Hepatocyte (in vitro differentiated cells): Measurements from ENCODE around the gene GLCE. TPM values are rescaled to one million over a fixed set of nuclear protein-coding genes. Genes with fewer than 3 reads are reported as not detected.

Source experiments
- DNase-seq: peaks from one replicate; pipeline ENCODE4 v3.0.0-alpha.2; 2016; ENCODE audit warnings: low spot score
- H2AFZ ChIP-seq: fragments of 200-600 bp; sonication (generic); 2 replicates; pipeline ENCODE4 v1.6.0; 2016; ENCODE audit warnings: antibody characterized with exemption, mild to moderate bottlenecking
- H3K27ac ChIP-seq: fragments of 200-600 bp; sonication (generic); 2 replicates; pipeline ENCODE4 v1.5.1; 2016; ENCODE audit warnings: mild to moderate bottlenecking
- H3K27me3 ChIP-seq: fragments of 200-600 bp; sonication (generic); 2 replicates; pipeline ENCODE4 v1.6.1; 2016
- H3K36me3 ChIP-seq: fragments of 200-600 bp; sonication (generic); replicated peaks from 2 replicates; pipeline ENCODE4 v1.5.1; 2016; ENCODE audit warnings: low read depth; ENCODE audit not compliant: insufficient read depth
- H3K4me1 ChIP-seq: fragments of 200-600 bp; sonication (generic); 2 replicates; pipeline ENCODE4 v1.5.1; 2016; ENCODE audit warnings: mild to moderate bottlenecking, moderate library complexity; ENCODE audit not compliant: insufficient read depth
- H3K4me2 ChIP-seq: fragments of 200-600 bp; sonication (generic); 2 replicates; pipeline ENCODE4 v1.6.0; 2016
- H3K4me3 ChIP-seq: fragments of 200-600 bp; sonication (generic); 2 replicates; pipeline ENCODE4 v1.5.1; 2016; ENCODE audit warnings: mild to moderate bottlenecking
- H3K79me2 ChIP-seq: fragments of 200-600 bp; sonication (generic); 2 replicates; pipeline ENCODE4 v1.6.0; 2017; ENCODE audit warnings: mild to moderate bottlenecking
- H3K9me2 ChIP-seq: fragments of 200-600 bp; sonication (generic); replicated peaks from 2 replicates; pipeline ENCODE4 v1.6.0; 2017; ENCODE audit warnings: mild to moderate bottlenecking; ENCODE audit not compliant: insufficient read depth
- H3K9me3 ChIP-seq: fragments of 200-600 bp; sonication (generic); 2 replicates; pipeline ENCODE4 v1.5.1; 2016; ENCODE audit warnings: low read depth, mild to moderate bottlenecking
- H4K20me1 ChIP-seq: fragments of 200-600 bp; sonication (generic); 2 replicates; pipeline ENCODE4 v1.6.0; 2016; ENCODE audit warnings: mild to moderate bottlenecking; ENCODE audit not compliant: insufficient read depth, poor library complexity, severe bottlenecking
- CTCF ChIP-seq: fragments of 200-600 bp; sonication (generic); IDR thresholded peaks from 2 replicates; pipeline ENCODE4 v1.5.1; 2016; ENCODE audit warnings: antibody characterized with exemption, mild to moderate bottlenecking; ENCODE audit not compliant: poor library complexity
- EZH2 ChIP-seq: fragments of 200-600 bp; sonication (generic); IDR thresholded peaks from 2 replicates; pipeline ENCODE4 v1.6.1; 2016; ENCODE audit warnings: antibody characterized with exemption, mild to moderate bottlenecking, borderline replicate concordance
- EZH2phosphoT487 ChIP-seq: fragments of 200-600 bp; sonication (generic); IDR thresholded peaks from one replicate; pipeline ENCODE4 v1.6.1; 2018; ENCODE audit warnings: antibody characterized with exemption, mild to moderate bottlenecking, low read depth, moderate library complexity; ENCODE audit not compliant: unreplicated experiment, severe bottlenecking
- WGBS: methylation state at CpG from one replicate; pipeline ENCODE4 v1.1.6; 2016; ENCODE audit warnings: low lambda C conversion rate; ENCODE audit errors: missing lambda C conversion rate; 5-methylcytosine and 5-hydroxymethylcytosine counted together
- polyA plus RNA-seq: library from polyadenylated mRNA; unstranded; fragments of >200 nt; fragmentation: Nextera tagmentation; extraction: Ambion mirVana; gene quantifications from 2 replicates; pipeline ENCODE4 v1.2.1, GENCODE V29; 2016
- total RNA-seq: library from RNA; depleted of rRNA; stranded (reverse); fragments of >200 nt; gene quantifications from 2 replicates; pipeline ENCODE4 v1.2.3, GENCODE V29; 2014

Gene GLCE
- total and polyA plus RNA-seq, 2 experiments from 2014 or later = 14.4 to 37.9 TPM

- H4K20me1 ChIP-seq = no peaks in the 10 kb centered on the region
- no peak overlapping the region for H2AFZ ChIP-seq
- no peak for DNase-seq
- 67% methylated on average over 3 of the region's 3 CpGs for WGBS
- H3K36me3 ChIP-seq = no peaks in the 10 kb centered on the region
- no peak overlapping the region for H3K27ac ChIP-seq
- H3K9me3 ChIP-seq = no peaks in the 10 kb centered on the region
- H3K4me1 ChIP-seq = peaks cover 16% of the 10 kb centered on the region
- no peak overlapping the region for H3K4me3 ChIP-seq
- TF ChIP-seq EZH2phosphoT487 (no peak), EZH2 (no peak), CTCF (no peak)
- no peaks in the 10 kb centered on the region for H3K79me2 ChIP-seq
- no peaks in the 10 kb centered on the region for H3K9me2 ChIP-seq
- H3K4me2 ChIP-seq = no peak overlapping the region
- H3K27me3 ChIP-seq = peaks cover 22% of the 10 kb centered on the region
Measured at GRCh38 chr15:69302929-69303328, 142.5 kb downstream of the GLCE start.

DNA sequence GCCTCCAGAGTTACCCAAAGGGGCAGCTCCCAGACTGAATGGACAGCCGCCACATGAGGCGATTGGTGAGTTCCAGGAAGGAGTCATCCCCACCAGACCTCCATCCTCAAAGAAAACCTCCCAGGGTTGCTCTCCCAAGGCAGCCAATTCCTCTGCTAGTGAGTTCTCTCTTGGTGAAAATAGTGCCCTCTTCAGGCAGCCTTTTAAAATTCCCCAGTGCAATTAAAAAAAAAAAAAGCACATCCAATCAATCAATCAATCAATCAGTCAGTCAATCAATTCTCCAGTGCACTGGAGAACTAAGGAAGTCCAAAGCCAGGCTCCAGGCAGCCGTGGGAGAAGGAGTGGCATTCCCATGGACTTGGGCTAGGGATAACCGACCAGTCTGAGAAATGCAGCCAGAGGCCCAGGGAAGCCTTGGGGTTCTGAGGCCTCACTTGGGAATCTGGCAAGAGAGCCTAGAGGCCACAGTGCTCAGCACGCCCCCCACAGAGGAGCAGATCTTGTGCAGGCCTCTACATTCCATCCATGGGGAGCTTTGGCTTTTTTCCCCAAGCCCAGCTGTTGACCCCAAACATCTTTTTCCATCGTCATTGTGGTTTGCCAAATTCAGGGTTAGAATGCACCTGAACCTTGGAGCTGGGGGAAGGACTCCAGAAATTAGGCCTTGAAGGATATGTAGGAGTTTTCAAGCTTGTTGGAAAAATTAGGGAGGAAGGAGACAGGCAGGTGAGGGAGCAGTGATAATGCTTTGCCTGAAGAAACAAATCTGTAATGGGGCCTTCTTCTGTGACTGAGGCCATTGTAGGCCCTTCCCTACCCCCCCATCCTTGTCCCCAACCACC, 143.1 kb downstream of the GLCE start:
- Histone ChIP-seq H3K36me3 (no peaks in the 10 kb centered on the region), H3K9me3 (no peaks in the 10 kb centered on the region), H2AFZ (no peak overlapping the region), H3K27ac (peak overlapping the region; percentile 15), H4K20me1 (no peaks in the 10 kb centered on the region), H3K4me3 (no peak overlapping the region), H3K27me3 (peaks cover 16% of the 10 kb centered on the region), H3K79me2 (no peaks in the 10 kb centered on the region), H3K4me1 (peaks cover 13% of the 10 kb centered on the region), H3K9me2 (no peaks in the 10 kb centered on the region), H3K4me2 (no peak overlapping the region)
- DNase-seq = no peak
- TF ChIP-seq EZH2phosphoT487 (no peak), CTCF (peak; percentile 8)
- 76% methylated on average over 6 of the region's 6 CpGs for WGBS

DNA sequence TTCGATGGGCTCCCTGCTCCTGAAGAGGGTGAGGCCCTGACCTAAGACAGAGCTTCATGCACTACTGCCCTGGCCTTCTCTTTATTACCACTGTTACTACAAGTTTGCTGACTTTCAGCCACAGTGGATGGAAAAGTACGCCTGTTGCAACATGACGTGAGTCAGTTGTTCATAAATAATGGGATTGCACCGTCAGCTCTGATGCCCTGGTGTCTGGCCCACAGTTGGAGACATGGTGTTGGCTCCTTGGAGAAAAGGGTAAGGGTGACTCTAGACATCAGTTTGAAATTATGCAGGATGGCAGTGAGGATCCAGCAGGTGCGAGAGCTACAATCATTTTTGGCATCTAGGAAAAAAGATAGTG, 143.7 kb downstream of the GLCE start:
- Histone ChIP-seq H3K79me2 (no peaks in the 10 kb centered on the region), H2AFZ (no peak overlapping the region), H3K36me3 (no peaks in the 10 kb centered on the region), H3K27ac (peak overlapping the region; percentile 26), H3K4me1 (peaks cover 13% of the 10 kb centered on the region), H3K9me3 (no peaks in the 10 kb centered on the region), H3K9me2 (no peaks in the 10 kb centered on the region), H3K27me3 (peaks cover 14% of the 10 kb centered on the region), H3K4me3 (no peak overlapping the region), H3K4me2 (no peak overlapping the region), H4K20me1 (no peaks in the 10 kb centered on the region)
- 41% methylated on average over 5 of the region's 5 CpGs for WGBS
- TF ChIP-seq EZH2phosphoT487 = no peak
- no peak for TF ChIP-seq EZH2
- TF ChIP-seq CTCF = no peak
- DNase-seq = peak; percentile 67
